NCI-H774 (cell line): ENCODE measurements around the gene CRIP1.

Experiments used
- DNase-seq: peaks from one replicate; lab custom pipeline; 2025; lab: John Stamatoyannopoulos, UW

CRIP1 gene

GRCh38 chr14:105533391-105533790 is 46.7 kb downstream of the CRIP1 start:
- DNase-seq = no peak

GRCh38 chr14:105533811-105534498 is 47.3 kb downstream of the CRIP1 start:
- no peak for DNase-seq

- no peak for DNase-seq
Measured at GRCh38 chr14:105534586-105534985, 47.9 kb downstream of the CRIP1 start.

GRCh38 chr14:105536051-105536450 is 49.4 kb downstream of the CRIP1 start:
- no peak for DNase-seq

- no peak for DNase-seq
Measured at GRCh38 chr14:105536691-105537579, 50.2 kb downstream of the CRIP1 start.

- DNase-seq = peak; percentile 28
Measured at GRCh38 chr14:105537580-105538474, 51.1 kb downstream of the CRIP1 start.
